ENCODE results near the gene EIF3K.

DNA sequence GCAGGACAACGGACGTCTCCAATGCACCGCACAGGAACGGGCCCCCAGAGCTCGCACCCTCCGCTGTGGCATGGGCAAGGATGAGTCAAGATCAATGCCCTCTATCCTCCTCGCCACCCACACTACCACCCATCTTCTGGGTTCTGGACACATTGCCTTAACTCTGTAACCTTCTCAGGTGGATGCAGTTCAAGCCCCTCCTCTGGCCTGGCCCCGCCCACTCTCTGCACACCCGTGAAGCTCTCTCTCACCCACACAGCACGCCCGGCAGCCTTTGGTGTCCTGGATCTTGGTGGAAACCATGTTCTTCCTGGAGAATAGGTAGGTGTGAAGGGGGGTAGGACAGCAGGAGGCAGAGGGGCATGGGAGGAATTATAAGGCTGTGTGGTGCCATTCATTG is 21.9 kb upstream of the EIF3K start:
- TF ChIP-seq, protein P1, sequence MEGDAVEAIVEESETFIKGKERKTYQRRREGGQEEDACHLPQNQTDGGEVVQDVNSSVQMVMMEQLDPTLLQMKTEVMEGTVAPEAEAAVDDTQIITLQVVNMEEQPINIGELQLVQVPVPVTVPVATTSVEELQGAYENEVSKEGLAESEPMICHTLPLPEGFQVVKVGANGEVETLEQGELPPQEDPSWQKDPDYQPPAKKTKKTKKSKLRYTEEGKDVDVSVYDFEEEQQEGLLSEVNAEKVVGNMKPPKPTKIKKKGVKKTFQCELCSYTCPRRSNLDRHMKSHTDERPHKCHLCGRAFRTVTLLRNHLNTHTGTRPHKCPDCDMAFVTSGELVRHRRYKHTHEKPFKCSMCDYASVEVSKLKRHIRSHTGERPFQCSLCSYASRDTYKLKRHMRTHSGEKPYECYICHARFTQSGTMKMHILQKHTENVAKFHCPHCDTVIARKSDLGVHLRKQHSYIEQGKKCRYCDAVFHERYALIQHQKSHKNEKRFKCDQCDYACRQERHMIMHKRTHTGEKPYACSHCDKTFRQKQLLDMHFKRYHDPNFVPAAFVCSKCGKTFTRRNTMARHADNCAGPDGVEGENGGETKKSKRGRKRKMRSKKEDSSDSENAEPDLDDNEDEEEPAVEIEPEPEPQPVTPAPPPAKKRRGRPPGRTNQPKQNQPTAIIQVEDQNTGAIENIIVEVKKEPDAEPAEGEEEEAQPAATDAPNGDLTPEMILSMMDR (optimal IDR thresholded peaks at IDR 0.05 in 1 of 3, IDR thresholded peaks at IDR 0.05 in 1 of 3, conservative IDR thresholded peaks at IDR 0.05 in 1 of 3; ENCODE audit: extremely low read depth in 1 of 3, insufficient read depth in 2 of 3, low read length in 3 of 3) = no peak
- no peak for TF ChIP-seq EZH2 (IDR thresholded peaks at IDR 0.05; ENCODE audit: low read length)
